K562 (cell line): Measurements from ENCODE around the gene TCEANC2. TPM values are rescaled to one million over a fixed set of nuclear protein-coding genes. Genes with fewer than 3 reads are reported as not detected.

Experiments
- ATAC-seq: fragments of 200-7000 bp; cut with Tn5 transposase; 3 replicates; pipeline ENCODE4 v1.9.1; 2020; ENCODE audit warnings: moderate library complexity
- BruUV-seq: library from RNA; stranded (reverse); fragments of 400-500 nt; replicated peaks from 2 replicates; lab custom pipeline; 2021; lab: Mats Ljungman, UMichigan
- CTCF ChIA-PET: fragments of 300-600 bp; formaldehyde crosslinking; extraction: SDS; loops from one replicate; lab custom pipeline; 2021; ENCODE audit warnings: low intra/inter-chr PET ratio; lab: Yijun Ruan, JAX
- POLR2A ChIA-PET: fragments of 300-600, 350-650 bp; sonication (Branson Sonifier 250); formaldehyde crosslinking; extraction: SDS; loops from one replicate; lab custom pipeline; 2021; ENCODE audit warnings: antibody characterized with exemption, inconsistent platforms; lab: Yijun Ruan, JAX
- DNase-seq, 4 experiments: peaks; one replicate each; pipeline versions ENCODE4 v3.0.0 to v3.0.0-alpha.2; 2011 to 2018; ENCODE audit warnings: low spot score in 3 of 4, mixed read lengths in 3 of 4; ENCODE audit errors: extremely low read depth in 1 of 4
- FAIRE-seq: peaks from 2 replicates; lab custom pipeline; 2011; peaks lifted over from hg19 to GRCh38; lab: Jason Lieb, UNC
- H2AFZ ChIP-seq: 2 replicates; pipeline ENCODE4 v1.6.0; 2011; ENCODE audit warnings: low read depth, low read length, control low read depth, inconsistent platforms
- H3K27ac ChIP-seq: fragments of 200-600 bp; 3 replicates; pipeline ENCODE4 v1.8.0; 2011; ENCODE audit warnings: low read depth, mild to moderate bottlenecking, control low read depth, inconsistent platforms, low read length, moderate library complexity, mixed read lengths; ENCODE audit errors: extremely low read depth
- H3K27me3 ChIP-seq, 2 experiments: fragments of 300-600 bp in 1 of 2; 2 replicates in 1 of 2; 3 replicates in 1 of 2; pipeline versions ENCODE4 v1.6.0 to v1.8.0; 2011; ENCODE audit warnings: inconsistent platforms in 2 of 2, low read length in 2 of 2, mild to moderate bottlenecking in 1 of 2, mixed read lengths in 1 of 2, moderate library complexity in 1 of 2; ENCODE audit not compliant: control insufficient read depth in 2 of 2, insufficient read depth in 2 of 2
- H3K36me3 ChIP-seq: fragments of 300-600 bp; 3 replicates; pipeline ENCODE4 v1.8.0; 2011; ENCODE audit warnings: mild to moderate bottlenecking, low read length, inconsistent platforms; ENCODE audit not compliant: control insufficient read depth, insufficient read depth
- H3K4me1 ChIP-seq, 2 experiments: fragments of 200-600 bp in 1 of 2; replicated peaks in 1 of 2; 2 replicates in 1 of 2; 3 replicates in 1 of 2; pipeline versions ENCODE4 v1.5.1 to v1.8.0; 2011; ENCODE audit warnings: inconsistent platforms in 2 of 2, low read length in 2 of 2, mild to moderate bottlenecking in 1 of 2, mixed read lengths in 1 of 2, moderate library complexity in 1 of 2; ENCODE audit not compliant: control insufficient read depth in 2 of 2, insufficient read depth in 2 of 2
- H3K4me2 ChIP-seq: 2 replicates; pipeline ENCODE4 v1.6.1; 2011; ENCODE audit warnings: low read length, control low read depth, inconsistent platforms, mixed read lengths; ENCODE audit not compliant: insufficient read depth
- H3K4me3 ChIP-seq: fragments of 200-600 bp; sonication (generic), shearing (Covaris generic); 2 replicates; pipeline ENCODE4 v1.5.1; 2016; ENCODE audit warnings: control low read depth, inconsistent platforms
- H3K79me2 ChIP-seq: fragments of 200-600 bp; 3 replicates; pipeline ENCODE4 v1.8.0; 2011; ENCODE audit warnings: low read length, inconsistent platforms; ENCODE audit not compliant: control insufficient read depth, insufficient read depth
- H3K9ac ChIP-seq, 2 experiments: 2 replicates each; pipeline versions ENCODE4 v1.6.0 to v1.6.1; 2011; ENCODE audit warnings: low read depth in 2 of 2, low read length in 2 of 2, control low read depth in 1 of 2, inconsistent platforms in 1 of 2, mild to moderate bottlenecking in 1 of 2, mixed read lengths in 1 of 2; ENCODE audit not compliant: insufficient read depth in 1 of 2
- H3K9me1 ChIP-seq: one replicate; pipeline ENCODE4 v1.6.0; 2011; ENCODE audit warnings: inconsistent platforms, mild to moderate bottlenecking, low read length, moderate library complexity; ENCODE audit not compliant: control insufficient read depth, insufficient read depth
- H3K9me3 ChIP-seq: replicated peaks from 2 replicates; pipeline ENCODE4 v1.5.1; 2011; ENCODE audit warnings: low read depth, low read length, inconsistent platforms; ENCODE audit not compliant: control insufficient read depth, insufficient read depth
- H4K20me1 ChIP-seq: replicated peaks from 2 replicates; pipeline ENCODE4 v1.6.1; 2011; ENCODE audit warnings: low read length, inconsistent platforms, mixed read lengths; ENCODE audit not compliant: control insufficient read depth, insufficient read depth
- BCOR ChIP-seq: fragments of 450-650 bp; IDR thresholded peaks from 2 replicates; pipeline ENCODE4 v1.6.1; 2016
- CEBPB ChIP-seq: fragments of 450-650 bp; IDR thresholded peaks from 2 replicates; pipeline ENCODE4 v1.6.1; 2016; ENCODE audit warnings: missing genetic modification characterization, missing compliant biosample characterization
- CEBPG ChIP-seq, 3 experiments: fragments of 200-800 bp in 1 of 3; sonication (Bioruptor generic) in 1 of 3; sonication (generic) in 1 of 3; formaldehyde crosslinking in 1 of 3; IDR thresholded peaks in 2 of 3; conservative IDR thresholded peaks in 1 of 3; 2 replicates each; pipeline versions ENCODE4 v1.6.1 to v1.8.0; 2016 to 2022; ENCODE audit warnings: missing compliant biosample characterization in 2 of 3, missing genetic modification characterization in 2 of 3, mild to moderate bottlenecking in 1 of 3, missing genetic modification reagents in 1 of 3
- ETV6 ChIP-seq, 3 experiments: fragments of 150-350 bp in 1 of 3; sonication (generic) in 1 of 3; formaldehyde crosslinking in 1 of 3; IDR thresholded peaks; 2 replicates each; pipeline versions ENCODE4 v1.6.1 to v1.8.0; 2014 to 2022; ENCODE audit warnings: borderline replicate concordance in 2 of 3, low read depth in 2 of 3, antibody characterized with exemption in 1 of 3, low read length in 1 of 3, mild to moderate bottlenecking in 1 of 3, missing genetic modification reagents in 1 of 3
- KDM1A ChIP-seq, 2 experiments: fragments of 450-650 bp; IDR thresholded peaks; 2 replicates each; pipeline ENCODE4 v1.6.1; 2016; ENCODE audit warnings: mild to moderate bottlenecking in 2 of 2
- NBN ChIP-seq: fragments of 450-650 bp; IDR thresholded peaks from 2 replicates; pipeline ENCODE4 v1.6.1; 2016; ENCODE audit warnings: low read depth, mild to moderate bottlenecking
- NFE2 ChIP-seq: IDR thresholded peaks from 2 replicates; pipeline ENCODE4 v1.6.1; 2014; ENCODE audit warnings: antibody characterized with exemption, low read depth
- NR2C2 ChIP-seq, 2 experiments: fragments of 200-800 bp in 1 of 2; sonication (Bioruptor generic) in 1 of 2; sonication (generic) in 1 of 2; formaldehyde crosslinking in 1 of 2; IDR thresholded peaks; 2 replicates each; pipeline versions ENCODE4 v1.6.1 to v1.8.0; 2016 to 2022; ENCODE audit warnings: mild to moderate bottlenecking in 1 of 2, missing compliant biosample characterization in 1 of 2, missing genetic modification characterization in 1 of 2, missing genetic modification reagents in 1 of 2
- RBM25 ChIP-seq: fragments of 200-400 bp; formaldehyde crosslinking; IDR thresholded peaks from 2 replicates; pipeline ENCODE4 v1.6.1; 2018; ENCODE audit warnings: low read length, low read depth, moderate library complexity; ENCODE audit not compliant: severe bottlenecking
- SMAD1 ChIP-seq: fragments of 150-350 bp; IDR thresholded peaks from 2 replicates; pipeline ENCODE4 v1.6.1; 2014; ENCODE audit warnings: low read length, low read depth; ENCODE audit not compliant: partially characterized antibody
- ZFP36 ChIP-seq: fragments of 150-350 bp; IDR thresholded peaks from 2 replicates; pipeline ENCODE4 v1.6.1; 2018; ENCODE audit warnings: low read length, low read depth; ENCODE audit not compliant: partially characterized antibody
- ZKSCAN1 ChIP-seq: fragments of 150-350 bp; IDR thresholded peaks from 2 replicates; pipeline ENCODE4 v1.6.1; 2016; ENCODE audit warnings: low read depth, low read length
- ZNF197 ChIP-seq: fragments of 200-800 bp; sonication (Bioruptor generic); IDR thresholded peaks from 2 replicates; pipeline ENCODE4 v1.6.1; 2016; ENCODE audit warnings: low read depth, missing genetic modification characterization, missing compliant biosample characterization
- WGBS: fragments of 100-300 bp; shearing (Covaris generic); methylation state at CpG from one replicate; pipeline ENCODE4 v1.1.6; 2016; ENCODE audit warnings: low coverage, mixed read lengths; ENCODE audit not compliant: insufficient coverage; ENCODE audit errors: missing lambda C conversion rate; 5-methylcytosine and 5-hydroxymethylcytosine counted together
- in situ Hi-C: fragments of 300-500 bp; cut with MboI; formaldehyde crosslinking; loops from 4 replicates; pipeline ENCODE4 v1.15.0; 2018; ENCODE audit warnings: inconsistent platforms, mixed read lengths
- intact Hi-C: fragments of 100-400 bp; cut with micrococcal nuclease; formaldehyde crosslinking; loops from 2 replicates; pipeline ENCODE4 v1.14.2; 2022
- polyA plus RNA-seq, 8 experiments: library from polyadenylated mRNA; depleted of rRNA in 4 of 8; stranded (reverse) in 5 of 8; unstranded in 3 of 8; fragments of >200 nt; fragmentation: Nextera tagmentation in 2 of 8; fragmentation: Illumina TruSeq in 1 of 8; extraction: Ambion mirVana in 2 of 8; extraction: Trizol in 1 of 8; gene quantifications; 2 replicates each; pipeline versions ENCODE4 v1.2.1 to v1.2.3, GENCODE V29; 2011 to 2014; ENCODE audit warnings: inconsistent platforms in 1 of 8, missing spikeins in 1 of 8
- total RNA-seq, 7 experiments: library from RNA; depleted of rRNA in 6 of 7; stranded (reverse); fragments of >200 nt in 6 of 7; fragmentation: Illumina TruSeq in 2 of 7; extraction: Trizol in 2 of 7; gene quantifications; 2 replicates each; pipeline versions ENCODE4 v1.2.1 to v1.2.3, GENCODE V29; 2011 to 2021; ENCODE audit warnings: low replicate concordance in 1 of 7
- TF ChIP-seq, protein P1 (sequence below), 2 experiments: fragments of 450-650 bp in 1 of 2; sonication (generic) in 1 of 2; formaldehyde crosslinking in 1 of 2; IDR thresholded peaks in 1 of 2; conservative IDR thresholded peaks in 1 of 2; 2 replicates each; pipeline versions ENCODE4 v1.6.1 to v1.8.1; 2016 to 2023; ENCODE audit warnings: mild to moderate bottlenecking in 2 of 2, moderate library complexity in 2 of 2, inconsistent platforms in 1 of 2, missing genetic modification reagents in 1 of 2

TCEANC2 gene
- total and polyA plus RNA-seq, 9 of the 15 experiments (the other 6 are each of a cell fraction or from before 2014, with no cell fraction given): 3.3 to 10.2 (median 7.0) TPM

DNA sequence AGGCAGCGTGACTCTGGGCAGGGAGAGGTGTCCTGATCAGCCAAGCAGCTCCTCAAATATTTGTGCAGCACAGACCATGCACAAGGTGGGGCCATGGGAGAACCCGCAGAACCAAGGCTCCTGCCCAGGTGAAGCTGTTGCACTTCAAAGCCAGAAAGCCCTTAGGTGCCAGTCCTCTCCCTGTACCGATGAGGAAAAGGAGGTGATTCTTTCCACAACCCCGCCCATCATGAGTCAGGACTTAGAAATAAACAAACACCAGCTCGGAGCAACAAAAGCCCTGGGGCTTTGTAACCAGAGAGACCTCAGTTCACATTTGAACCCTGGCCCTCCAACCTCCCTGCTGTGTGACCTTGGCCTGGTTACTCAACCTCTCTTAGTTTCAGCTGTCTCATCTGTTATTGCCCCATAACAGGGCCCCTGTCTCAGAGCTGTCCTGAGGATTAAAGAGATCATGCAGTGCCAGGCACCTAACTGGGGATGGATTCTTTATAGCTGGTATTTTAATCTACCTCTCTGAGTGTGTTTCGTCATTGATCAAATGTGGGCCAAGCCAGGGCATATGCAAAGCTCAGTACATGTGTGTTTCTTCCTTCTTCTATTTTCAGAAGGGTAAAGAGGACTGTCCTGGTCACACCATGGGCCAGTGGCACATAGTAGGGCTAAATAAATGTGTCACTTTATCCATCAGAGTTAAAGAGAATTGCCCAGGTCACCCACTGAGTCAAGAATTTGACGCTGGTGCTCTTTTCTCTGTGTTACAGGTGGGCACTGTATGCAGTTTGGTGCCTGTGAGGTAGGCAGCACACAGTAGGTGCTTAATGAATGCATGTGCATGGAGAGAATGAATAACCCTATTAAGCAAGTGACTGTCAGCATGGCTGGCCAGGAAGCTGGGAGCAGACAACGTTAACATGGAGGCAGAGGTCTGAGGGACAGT lies 36.8 kb upstream of the TCEANC2 start:
- 4% methylated on average over 8 of the region's 8 CpGs for WGBS
- no TSS peak for BruUV-seq
- H3K27me3 ChIP-seq: peaks cover 53 to 73% of the 10 kb centered on the region in 2 experiments
- DNase-seq: peak in 1 of 4 experiments; percentile 24
- no peaks in the 10 kb centered on the region for H3K36me3 ChIP-seq
- H3K4me3 ChIP-seq: no peak overlapping the region
- CTCF ChIA-PET: no interaction called here
- no peak for FAIRE-seq
- ATAC-seq: peak; percentile 24; the same call in 2 of the 3 replicates
- H4K20me1 ChIP-seq: 0 out of 2 replicates have a peak, but pooled peaks cover 10% of the 10 kb centered on the region
- H3K27ac ChIP-seq: no peak overlapping the region
- POLR2A ChIA-PET: interaction anchor here (0.6 to 1.4 kb wide), 7 partner anchors 11 to 391 kb away, joined by 3 to 4 read pairs (median 3); partner anchors contain the start of genes CYB5RL and MRPL37
- H3K9me3 ChIP-seq: no peaks in the 10 kb centered on the region
- intact Hi-C loops: no loop called here
- H3K4me2 ChIP-seq: peak overlapping the region; percentile 1; the same call in 1 of the 2 replicates
- H2AFZ ChIP-seq: no peak overlapping the region
- in situ Hi-C loops: no loop called here
- H3K9ac ChIP-seq: no peak overlapping the region; a peak in 1 of 4 replicates
- H3K9me1 ChIP-seq: no peaks in the 10 kb centered on the region
- peaks cover 0 to 10% of the 10 kb centered on the region in 2 experiments; a peak in 4 of 5 replicates for H3K4me1 ChIP-seq
- TF ChIP-seq KDM1A (IDR thresholded peaks at IDR 0.05): peak; percentile 34 to 48; a peak in 2 of 4 replicates
- TF ChIP-seq CEBPB (tag): peak; percentile 54; the same call in 1 of the 2 replicates
- TF ChIP-seq ZFP36: peak; percentile 78
- peak; percentile 72; the same call in 1 of the 2 replicates for TF ChIP-seq BCOR
- TF ChIP-seq NR2C2 (CRISPR knock-in tag; IDR thresholded peaks at IDR 0.05): 0 out of 2 replicates have a peak, but pooled peaks have one; percentile 25
- no peak for TF ChIP-seq NR2C2 (tag; IDR thresholded peaks at IDR 0.05)
- TF ChIP-seq ZNF197: no peak
- TF ChIP-seq, protein P1, sequence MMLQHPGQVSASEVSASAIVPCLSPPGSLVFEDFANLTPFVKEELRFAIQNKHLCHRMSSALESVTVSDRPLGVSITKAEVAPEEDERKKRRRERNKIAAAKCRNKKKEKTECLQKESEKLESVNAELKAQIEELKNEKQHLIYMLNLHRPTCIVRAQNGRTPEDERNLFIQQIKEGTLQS (IDR thresholded peaks at IDR 0.05): peak; percentile 34; the same call in 1 of the 2 replicates
- TF ChIP-seq, protein P1 (CRISPR knock-in tag; conservative IDR thresholded peaks at IDR 0.05): no peak
- TF ChIP-seq ETV6 (IDR thresholded peaks at IDR 0.05; ENCODE audit: borderline replicate concordance in 1 of 2, low read depth in 2 of 2, low read length in 1 of 2): no peak
- TF ChIP-seq ETV6 (CRISPR knock-in tag; IDR thresholded peaks at IDR 0.05; ENCODE audit: borderline replicate concordance): no peak
- TF ChIP-seq RBM25: peak; percentile 60
- TF ChIP-seq ZKSCAN1: peak; percentile 98
- no peak for TF ChIP-seq CEBPG (CRISPR knock-in tag; IDR thresholded peaks at IDR 0.05)
- TF ChIP-seq CEBPG (tag; conservative IDR thresholded peaks at IDR 0.05 in 1 of 2, IDR thresholded peaks at IDR 0.05 in 1 of 2): 0 out of 4 replicates have a peak, but pooled peaks of 1 of the 2 experiments have one; percentile 38
- TF ChIP-seq NFE2: 0 out of 2 replicates have a peak, but pooled peaks have one; percentile 14
- TF ChIP-seq NBN: no peak
- no peak for TF ChIP-seq SMAD1
- H3K79me2 ChIP-seq: no peaks in the 10 kb centered on the region
